Right lobe of liver (tissue), 6 donors: ENCODE measurements around the gene TAF5L. TPM values are rescaled to one million over a fixed set of nuclear protein-coding genes. Genes with fewer than 3 reads are reported as not detected.

ENCODE experiments used
- ATAC-seq, 4 donors: fragments of 200-7000 bp; cut with Tn5 transposase; one replicate each; pipeline ENCODE4 v1.9.1; 2020; ENCODE audit warnings: mild to moderate bottlenecking in 4 of 4, moderate library complexity in 4 of 4
- DNase-seq, 3 donors: peaks; one replicate each; pipeline ENCODE4 v3.0.0-alpha.2; 2020
- H3K27ac ChIP-seq, 3 donors: fragments of 200-600 bp; one replicate each; pipeline ENCODE4 v1.8.0; 2022
- H3K27me3 ChIP-seq, 2 donors: fragments of 200-600 bp; one replicate each; pipeline ENCODE4 v1.8.0; 2022
- H3K36me3 ChIP-seq, 4 donors: fragments of 200-600 bp; sonication (generic) in 1 of 4; one replicate each; pipeline versions ENCODE4 v1.5.1 to v1.8.0; 2017 to 2022; ENCODE audit warnings: control low read depth in 1 of 4
- H3K4me1 ChIP-seq, 4 donors: fragments of 200-600 bp; sonication (generic) in 1 of 4; one replicate each; pipeline versions ENCODE4 v1.5.1 to v1.8.0; 2017 to 2022; ENCODE audit warnings: control low read depth in 1 of 4
- H3K4me3 ChIP-seq, 3 donors: fragments of 200-600 bp; one replicate each; pipeline ENCODE4 v1.8.0; 2022
- H3K9me3 ChIP-seq, 4 donors: fragments of 200-600 bp; sonication (generic) in 1 of 4; one replicate each; pipeline versions ENCODE4 v1.5.1 to v1.8.0; 2017 to 2022; ENCODE audit warnings: control low read depth in 1 of 4
- POLR2A ChIP-seq: fragments of 450-650 bp; IDR thresholded peaks from one replicate; pipeline ENCODE4 v1.6.1; 2017; ENCODE audit warnings: antibody characterized with exemption, mild to moderate bottlenecking
- WGBS: methylation state at CpG from one replicate; pipeline ENCODE4 v1.1.6; 2018; ENCODE audit warnings: low coverage, low lambda C conversion rate; ENCODE audit not compliant: insufficient coverage; ENCODE audit errors: missing lambda C conversion rate; 5-methylcytosine and 5-hydroxymethylcytosine counted together
- intact Hi-C, 2 donors: fragments of 100-400 bp; cut with DNase I; formaldehyde crosslinking; loops; one replicate each; pipeline versions ENCODE4 v1.11.2 to v1.14.1; 2022
- long read RNA-seq: library from polyadenylated mRNA; unstranded; transcript quantifications from one replicate; pipeline ENCODE4 v2.0.0, GENCODE V29; 2019
- total RNA-seq, 6 experiments: library from RNA; depleted of rRNA in 2 of 6; stranded (reverse); fragments of >200 nt in 2 of 6; fragmentation: NEBNext Ultra II Directional in 3 of 6; extraction: Animal tissue kit (Norgen Biotek cat#: 25700) in 3 of 6; gene quantifications; one replicate each; pipeline versions ENCODE4 v1.1.0 to v1.2.4, GENCODE V29; 2016 to 2023
- TF ChIP-seq, protein P1 (sequence below), 4 donors: fragments of 200-600 bp in 3 of 4; fragments of 450-650 bp in 1 of 4; IDR thresholded peaks; one replicate each; pipeline versions ENCODE4 v1.5.1 to v1.8.0; 2016 to 2022; ENCODE audit warnings: antibody characterized with exemption in 4 of 4, mild to moderate bottlenecking in 2 of 4
- donor health status: DM: no; HTN: yes; CAD: no.
- donor health status: DM: no; HTN: no; CAD: no.
- donor health status: DM: no; HTN: no; CAD: no.
- donor health status: DM: no; HTN: yes; CAD: no.
- donor health status: DM: no; HTN: yes; CAD: no.

TAF5L gene
- 10 to 100 TPM in 3 of 6 experiments, 1 to 10 TPM in 3; 7.6 to 14.0 (median 9.9) TPM for total RNA-seq
- long read RNA-seq = 0 reads

DNA sequence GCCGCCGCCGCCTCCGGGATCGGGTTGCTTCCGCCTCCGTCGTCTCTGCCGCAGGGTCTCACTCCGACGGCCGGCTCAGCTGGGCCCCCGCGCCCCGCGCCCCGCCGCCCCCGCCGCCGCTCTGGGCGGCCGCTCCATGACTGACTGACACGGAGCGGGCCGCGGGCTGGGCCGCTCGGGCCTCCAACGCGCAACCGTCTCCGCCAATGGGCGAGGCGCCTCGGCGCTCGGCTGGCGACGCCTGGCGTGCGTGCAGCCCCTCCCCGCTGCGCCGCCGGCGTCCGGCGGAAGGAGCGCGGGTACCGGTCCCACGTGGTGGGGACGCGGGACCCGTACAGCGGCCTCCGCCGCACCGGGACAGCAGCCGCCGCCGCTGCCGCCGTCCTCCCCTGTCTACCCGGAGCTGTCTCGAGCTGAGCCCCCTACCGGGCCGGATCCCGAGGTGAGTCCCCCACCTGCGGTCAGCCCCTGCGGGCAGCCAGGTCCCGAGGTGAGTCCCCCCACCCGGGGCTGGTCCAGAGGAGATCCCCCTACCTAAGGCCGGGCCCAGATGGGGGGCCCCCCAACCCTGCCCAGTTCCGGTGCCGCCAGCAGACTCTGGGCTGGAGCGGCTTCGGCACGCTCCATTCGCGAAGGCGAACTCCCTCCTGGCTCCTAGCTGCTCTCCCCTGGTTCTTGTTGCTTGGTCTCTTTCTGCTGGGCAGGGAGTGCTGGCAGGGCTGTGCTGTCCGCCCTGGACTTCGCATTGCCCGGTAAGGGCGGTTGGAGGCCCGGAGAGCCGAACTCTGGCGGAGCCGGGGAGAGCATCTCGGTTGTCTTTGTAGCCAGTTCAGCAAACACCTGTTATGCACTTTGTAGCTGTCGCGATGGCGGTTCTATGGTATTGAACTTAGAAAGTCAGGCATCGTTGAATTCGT is at the start of gene TAF5L, which contains the start of gene URB2:
TAF5L (minus strand) TSS at position 208 of the 917 bp plus-strand sequence. CDS start 11,640 bp downstream, outside the sequence.
URB2 (plus strand) TSS at position 333 of the 917 bp plus-strand sequence. CDS start 1,387 bp downstream, outside the sequence.
- H3K36me3 ChIP-seq = no peaks in the 10 kb centered on the region
- peak within 1 kb of the TSS; percentile 60 to 84 (median 65) for H3K27ac ChIP-seq
- WGBS = 0% methylated on average over 13 of the region's 97 CpGs
- peak within 1 kb of the TSS; percentile 96 to 99 (median 97) for H3K4me3 ChIP-seq
- peaks cover 0 to 26% (median 13%) of the 10 kb centered on the region in 4 donors for H3K4me1 ChIP-seq
- no peaks in the 10 kb centered on the region for H3K27me3 ChIP-seq
- intact Hi-C loops = loop anchor here in 1 of 2 donors (10.0 kb wide), 1 partner anchor 51 kb away; no protein-coding TSS in a partner anchor
- ATAC-seq (peak; percentile 95 to 98 (median 96)), DNase-seq (peak; percentile 91 to 93 (median 92))
- no peaks in the 10 kb centered on the region for H3K9me3 ChIP-seq
- TF ChIP-seq POLR2A = peak; percentile 72
- TF ChIP-seq, protein P1, sequence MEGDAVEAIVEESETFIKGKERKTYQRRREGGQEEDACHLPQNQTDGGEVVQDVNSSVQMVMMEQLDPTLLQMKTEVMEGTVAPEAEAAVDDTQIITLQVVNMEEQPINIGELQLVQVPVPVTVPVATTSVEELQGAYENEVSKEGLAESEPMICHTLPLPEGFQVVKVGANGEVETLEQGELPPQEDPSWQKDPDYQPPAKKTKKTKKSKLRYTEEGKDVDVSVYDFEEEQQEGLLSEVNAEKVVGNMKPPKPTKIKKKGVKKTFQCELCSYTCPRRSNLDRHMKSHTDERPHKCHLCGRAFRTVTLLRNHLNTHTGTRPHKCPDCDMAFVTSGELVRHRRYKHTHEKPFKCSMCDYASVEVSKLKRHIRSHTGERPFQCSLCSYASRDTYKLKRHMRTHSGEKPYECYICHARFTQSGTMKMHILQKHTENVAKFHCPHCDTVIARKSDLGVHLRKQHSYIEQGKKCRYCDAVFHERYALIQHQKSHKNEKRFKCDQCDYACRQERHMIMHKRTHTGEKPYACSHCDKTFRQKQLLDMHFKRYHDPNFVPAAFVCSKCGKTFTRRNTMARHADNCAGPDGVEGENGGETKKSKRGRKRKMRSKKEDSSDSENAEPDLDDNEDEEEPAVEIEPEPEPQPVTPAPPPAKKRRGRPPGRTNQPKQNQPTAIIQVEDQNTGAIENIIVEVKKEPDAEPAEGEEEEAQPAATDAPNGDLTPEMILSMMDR (IDR thresholded peaks at IDR 0.05) = no peak

DNA sequence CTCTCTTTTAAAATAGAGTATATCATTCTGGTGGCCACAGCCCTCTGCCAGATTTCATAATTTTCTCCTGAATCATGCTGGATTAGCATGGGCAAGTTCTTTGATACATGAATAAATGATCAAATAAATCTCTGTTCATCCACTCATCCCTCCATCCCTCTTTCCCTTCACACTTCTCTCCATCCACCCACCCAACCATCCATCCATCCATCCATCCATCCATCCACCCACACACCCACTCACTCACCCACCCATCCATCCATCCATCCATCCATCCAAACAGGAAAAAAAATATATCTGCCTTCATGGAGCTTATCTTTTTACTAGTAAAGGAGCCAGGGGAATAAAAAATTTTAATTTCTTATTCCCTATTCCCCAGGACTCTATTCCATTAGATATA is 49.5 kb upstream of the TAF5L start:
- Histone ChIP-seq H3K4me3 (no peak overlapping the region), H3K36me3 (no peaks in the 10 kb centered on the region), H3K27me3 (no peaks in the 10 kb centered on the region), H3K27ac (no peak overlapping the region), H3K9me3 (no peaks in the 10 kb centered on the region), H3K4me1 (no peaks in the 10 kb centered on the region)
- TF ChIP-seq, protein P1 (IDR thresholded peaks at IDR 0.05) = no peak
- no peak for TF ChIP-seq POLR2A
- DNase-seq (no peak), ATAC-seq (no peak)
- intact Hi-C loops = no loop called here

DNA sequence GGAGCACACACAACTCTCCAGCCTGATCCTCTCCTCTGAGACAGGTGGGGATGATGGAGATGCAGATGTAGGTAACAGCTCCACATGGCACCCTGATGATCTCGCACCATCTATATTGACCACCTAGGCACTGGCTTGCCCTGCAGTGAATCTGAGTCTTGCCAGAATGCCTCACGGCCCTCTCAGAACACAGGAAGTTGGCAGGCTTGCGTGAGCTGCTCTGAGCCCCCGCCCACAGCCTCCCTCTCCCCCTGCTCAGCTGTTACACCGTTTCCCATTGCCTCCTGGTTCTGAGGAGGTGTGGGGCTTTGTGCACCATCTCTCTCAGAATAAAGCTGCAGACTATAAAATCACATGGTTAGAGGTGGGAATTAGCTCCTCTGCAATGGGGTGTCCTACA is 48.1 kb upstream of the TAF5L start:
- no peak overlapping the region for H3K4me3 ChIP-seq
- 100% methylated on average over 1 of the region's 5 CpGs for WGBS
- no peak for DNase-seq
- no peaks in the 10 kb centered on the region for H3K36me3 ChIP-seq
- intact Hi-C loops = no loop called here
- H3K4me1 ChIP-seq = no peaks in the 10 kb centered on the region
- no peak for TF ChIP-seq POLR2A
- TF ChIP-seq, protein P1 (IDR thresholded peaks at IDR 0.05) = no peak
- no peaks in the 10 kb centered on the region for H3K9me3 ChIP-seq
- no peaks in the 10 kb centered on the region for H3K27me3 ChIP-seq
- ATAC-seq = no peak
- no peak overlapping the region for H3K27ac ChIP-seq

DNA sequence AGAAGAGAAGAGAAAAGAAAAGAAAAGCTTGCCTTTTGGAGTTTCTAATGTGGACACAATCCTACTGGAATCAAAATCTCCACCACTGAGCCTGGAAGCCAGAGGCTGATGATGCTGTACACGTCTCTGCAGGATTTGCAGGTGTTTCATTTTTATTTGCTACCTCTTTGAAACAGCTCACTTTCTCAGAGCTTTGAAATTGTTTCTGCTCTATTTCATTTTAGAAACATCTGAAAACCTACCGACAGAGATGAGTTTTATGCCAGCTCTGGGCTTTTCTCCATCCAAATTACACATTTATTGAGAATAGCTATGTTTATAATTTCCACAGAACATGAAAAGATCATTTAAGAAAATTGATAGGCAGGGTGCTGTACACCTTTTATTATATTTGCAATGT is 46.3 kb upstream of the TAF5L start:
- Histone ChIP-seq H3K9me3 (no peaks in the 10 kb centered on the region), H3K4me3 (no peak overlapping the region), H3K36me3 (no peaks in the 10 kb centered on the region), H3K27ac (no peak overlapping the region), H3K4me1 (no peaks in the 10 kb centered on the region), H3K27me3 (no peaks in the 10 kb centered on the region)
- no peak for TF ChIP-seq POLR2A
- TF ChIP-seq, protein P1 (IDR thresholded peaks at IDR 0.05) = no peak
- intact Hi-C loops = no loop called here
- 88% methylated on average over 2 of the region's 2 CpGs for WGBS
- DNase-seq = no peak
- no peak for ATAC-seq
